HG03196 (cell line): ENCODE results near the gene PRKCA.
"Not testable (repeated sequence)": the region's sequence is repeated elsewhere in the genome, so short reads cannot be mapped to it uniquely, and the experiment has no call there.

Experiments
- ATAC-seq: cut with Tn5 transposase; IDR thresholded peaks from one replicate; pipeline ENCODE4 v1.9.1; 2021; ENCODE audit not compliant: unreplicated experiment

Gene PRKCA

DNA sequence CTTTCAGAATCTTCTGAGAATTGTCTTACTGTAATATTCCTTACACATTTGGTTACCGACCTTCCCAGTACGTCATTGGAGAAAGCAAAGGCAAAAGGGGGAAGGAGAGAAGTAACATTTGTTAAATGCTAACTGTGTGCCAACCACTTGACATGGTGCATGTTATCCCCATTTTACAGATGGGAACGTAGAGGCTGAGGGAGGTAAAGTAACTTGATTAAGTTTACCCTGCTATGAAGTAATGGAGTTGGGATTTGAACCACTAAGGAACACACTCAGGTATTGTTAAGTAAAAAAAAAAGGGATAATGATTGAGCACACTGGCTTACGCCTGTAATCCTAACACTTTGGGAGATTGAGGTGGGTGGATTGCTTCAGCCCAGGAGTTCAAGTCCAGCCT lies 156.4 kb downstream of the PRKCA start:
- no peak for ATAC-seq

GRCh38 chr17:66459811-66460270 lies 157.4 kb downstream of the PRKCA start:
- no peak for ATAC-seq

- no peak for ATAC-seq
Measured at GRCh38 chr17:66460558-66460957, 158.1 kb downstream of the PRKCA start.

- no peak for ATAC-seq
Measured at GRCh38 chr17:66461343-66461995, 159.1 kb downstream of the PRKCA start.

DNA sequence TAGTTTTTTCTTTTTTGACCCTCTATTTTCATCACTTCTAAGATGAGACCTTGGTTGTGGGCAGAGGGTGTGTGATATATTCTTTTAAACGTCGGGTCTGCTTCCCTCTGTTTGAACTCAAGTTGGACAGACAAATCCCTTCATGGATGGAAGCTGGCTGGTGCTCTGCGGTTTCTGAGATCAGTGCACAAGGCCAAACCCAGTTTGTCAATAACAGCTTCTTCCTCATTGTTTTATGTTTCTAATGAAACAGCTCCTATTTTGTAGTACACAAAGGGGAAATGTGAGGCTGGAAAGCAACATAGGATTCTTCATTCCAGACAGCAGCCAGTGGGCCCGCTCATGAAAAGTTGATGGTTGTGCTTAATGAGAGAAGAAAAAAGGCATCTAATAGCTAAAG lies 159.6 kb downstream of the PRKCA start:
- no peak for ATAC-seq

DNA sequence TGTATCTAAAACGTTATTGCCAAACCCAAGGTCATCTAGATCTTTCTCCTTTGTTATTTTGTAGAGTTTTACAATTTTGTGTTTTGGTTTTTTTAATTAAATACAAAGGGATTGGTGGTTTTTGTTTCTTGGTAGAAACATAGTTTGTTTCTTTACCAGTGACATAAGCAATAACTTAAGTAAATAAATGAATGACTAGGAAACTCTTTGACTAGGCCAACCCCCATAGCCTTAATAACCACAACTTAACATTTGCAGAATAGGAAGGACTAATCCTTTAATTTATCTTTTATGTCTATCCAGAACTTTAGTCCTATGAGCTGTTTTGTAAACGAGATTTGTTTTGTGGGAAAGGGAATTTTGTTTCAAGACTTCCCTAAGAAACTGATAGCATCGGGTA lies 162.5 kb downstream of the PRKCA start:
- no peak for ATAC-seq

DNA sequence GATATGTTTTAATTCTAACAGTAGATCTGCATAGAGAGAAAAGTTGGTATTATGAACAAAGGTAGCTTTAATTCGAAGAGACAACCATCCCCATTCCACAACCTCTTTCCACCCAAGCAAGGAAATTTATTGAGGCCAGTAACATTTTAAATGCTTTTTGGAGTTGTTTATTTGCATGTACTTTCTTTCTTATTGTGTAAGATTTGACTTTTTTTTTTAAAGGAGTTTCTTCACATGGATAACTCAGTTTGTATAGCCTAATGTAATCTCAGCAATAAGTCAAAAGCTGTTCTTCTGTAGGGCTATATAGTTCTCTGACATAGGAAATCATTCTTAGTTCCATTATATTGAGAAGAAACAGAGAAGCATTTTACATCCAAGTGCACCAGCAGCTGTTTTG lies 163.3 kb downstream of the PRKCA start:
- ATAC-seq, result no peak

GRCh38 chr17:66466106-66466820 lies 163.8 kb downstream of the PRKCA start:
- ATAC-seq, result no peak

DNA sequence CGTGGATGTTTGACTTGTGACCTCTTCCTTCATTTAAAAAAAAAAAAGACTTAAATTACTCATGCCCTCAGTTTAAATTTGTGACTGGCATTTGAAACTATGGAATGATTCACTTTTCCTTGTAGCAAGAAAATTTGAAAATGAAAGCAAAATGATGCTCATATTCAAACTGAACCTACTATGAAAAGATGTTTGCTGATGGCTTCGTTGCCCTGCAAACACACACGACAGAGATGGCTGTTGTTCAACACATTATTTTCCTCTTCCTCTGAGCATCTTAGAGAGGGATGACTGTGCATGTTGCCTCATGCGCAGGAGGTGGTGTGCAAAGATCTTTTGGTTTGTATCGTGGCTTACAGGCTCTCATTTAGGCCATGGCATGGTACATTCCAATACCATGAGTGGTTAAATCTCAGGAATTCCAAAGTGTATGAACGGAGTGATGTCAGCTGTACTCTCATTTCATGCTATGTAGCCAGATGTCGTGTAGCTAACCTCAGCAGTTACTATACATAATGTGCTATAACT lies 164.5 kb downstream of the PRKCA start:
- no peak for ATAC-seq

GRCh38 chr17:66467766-66468165 lies 165.4 kb downstream of the PRKCA start:
- ATAC-seq, result no peak

DNA sequence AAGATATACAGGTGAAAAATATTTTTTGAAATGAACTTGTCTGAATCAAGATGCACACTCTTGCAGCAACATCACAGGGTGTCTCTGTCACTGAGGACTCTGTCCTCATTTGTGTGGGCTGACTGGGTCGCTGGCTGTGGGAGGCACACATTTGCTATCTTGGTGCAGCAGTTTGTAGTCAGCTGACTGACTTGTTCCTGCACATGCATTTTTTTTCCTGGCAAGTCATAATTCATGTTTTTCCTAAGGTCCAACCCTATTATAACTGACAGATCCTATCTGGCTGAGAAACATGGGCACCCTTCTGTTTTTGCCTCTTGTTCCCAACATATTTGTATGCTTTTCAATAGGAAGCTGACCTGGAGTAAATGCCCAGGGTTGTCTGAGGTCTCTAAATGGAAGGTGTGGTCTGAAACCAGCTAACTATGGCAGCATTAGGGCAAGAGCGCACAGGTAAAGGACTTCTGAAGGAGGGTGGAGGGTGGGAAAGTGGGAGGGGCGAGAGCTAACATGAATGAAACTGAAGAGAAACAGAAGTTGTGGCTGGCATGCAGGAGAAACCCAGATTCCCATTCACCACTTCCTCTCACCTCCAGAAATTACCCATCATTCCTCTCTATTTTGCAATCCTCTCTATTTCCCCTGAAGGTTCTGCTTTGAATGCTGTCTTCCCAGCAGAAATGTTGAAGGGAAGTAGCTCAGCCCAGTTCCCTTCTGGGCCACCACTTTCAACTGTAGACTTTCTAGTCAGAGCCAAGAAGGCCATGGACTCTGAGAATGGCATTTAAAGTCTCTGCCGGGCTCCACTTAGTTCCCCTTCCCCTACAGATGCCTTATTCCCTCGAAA lies 166.1 kb downstream of the PRKCA start:
- no peak for ATAC-seq

GRCh38 chr17:66469088-66469442 lies 166.7 kb downstream of the PRKCA start:
- no peak for ATAC-seq

DNA sequence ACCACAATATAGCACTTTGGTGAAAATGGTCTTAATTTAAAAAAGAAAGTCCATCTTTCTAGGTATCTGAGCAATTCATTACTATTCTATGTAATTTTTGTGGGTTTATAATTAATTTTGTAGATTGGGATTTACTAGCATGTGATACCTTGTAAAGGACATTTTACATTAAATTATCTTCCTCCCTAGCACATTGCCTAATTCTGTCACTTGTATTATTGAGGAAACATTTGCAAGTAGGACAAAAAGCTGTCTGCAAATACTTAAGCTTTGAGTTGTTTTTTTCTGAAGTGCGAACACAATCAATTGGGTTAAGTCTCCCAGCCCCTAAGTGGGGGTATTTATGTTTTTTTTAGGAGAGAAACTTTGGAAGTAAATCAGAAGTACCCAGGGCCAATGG lies 167.0 kb downstream of the PRKCA start:
- no peak for ATAC-seq

- no peak for ATAC-seq
Measured at GRCh38 chr17:66469890-66470289, 167.5 kb downstream of the PRKCA start.

DNA sequence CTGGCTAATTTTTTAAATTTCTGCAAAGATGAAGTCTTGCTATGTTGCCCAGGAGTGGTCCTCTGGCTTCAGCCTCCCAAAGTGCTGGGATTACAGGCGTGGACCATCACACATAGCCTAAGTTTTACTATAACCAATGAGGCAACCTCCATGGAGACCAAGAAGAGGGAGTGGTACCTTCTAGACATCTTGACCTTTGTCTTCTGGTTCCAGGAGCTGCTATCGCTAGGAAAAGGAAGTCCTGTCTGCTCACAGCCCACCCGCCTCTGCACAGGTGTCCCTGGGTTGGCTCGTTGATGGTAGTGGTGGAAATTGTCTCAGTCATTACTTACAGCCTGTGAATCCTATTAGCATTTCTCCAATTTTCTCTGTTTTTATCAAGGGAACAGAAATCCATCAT lies 169.7 kb downstream of the PRKCA start:
- no peak for ATAC-seq

DNA sequence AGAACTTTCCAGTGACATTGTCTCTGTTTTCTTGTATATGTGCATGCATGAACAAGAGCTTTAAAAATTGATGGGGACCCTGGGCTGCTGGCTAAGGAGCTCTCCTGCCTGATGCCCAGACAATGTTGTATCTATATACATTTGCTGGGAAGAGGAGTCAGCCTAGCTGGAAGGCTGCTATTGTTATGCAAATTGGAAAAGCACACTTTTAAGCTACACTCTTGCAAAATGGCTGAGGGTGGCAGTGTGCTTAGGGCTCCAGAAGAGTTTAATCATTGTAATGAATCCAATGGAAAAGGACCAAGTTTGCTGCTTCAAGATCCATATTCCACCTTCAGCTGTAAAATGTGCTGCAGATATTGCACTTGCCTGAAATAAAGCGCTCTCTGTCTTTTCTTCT lies 171.8 kb downstream of the PRKCA start:
- no peak for ATAC-seq

DNA sequence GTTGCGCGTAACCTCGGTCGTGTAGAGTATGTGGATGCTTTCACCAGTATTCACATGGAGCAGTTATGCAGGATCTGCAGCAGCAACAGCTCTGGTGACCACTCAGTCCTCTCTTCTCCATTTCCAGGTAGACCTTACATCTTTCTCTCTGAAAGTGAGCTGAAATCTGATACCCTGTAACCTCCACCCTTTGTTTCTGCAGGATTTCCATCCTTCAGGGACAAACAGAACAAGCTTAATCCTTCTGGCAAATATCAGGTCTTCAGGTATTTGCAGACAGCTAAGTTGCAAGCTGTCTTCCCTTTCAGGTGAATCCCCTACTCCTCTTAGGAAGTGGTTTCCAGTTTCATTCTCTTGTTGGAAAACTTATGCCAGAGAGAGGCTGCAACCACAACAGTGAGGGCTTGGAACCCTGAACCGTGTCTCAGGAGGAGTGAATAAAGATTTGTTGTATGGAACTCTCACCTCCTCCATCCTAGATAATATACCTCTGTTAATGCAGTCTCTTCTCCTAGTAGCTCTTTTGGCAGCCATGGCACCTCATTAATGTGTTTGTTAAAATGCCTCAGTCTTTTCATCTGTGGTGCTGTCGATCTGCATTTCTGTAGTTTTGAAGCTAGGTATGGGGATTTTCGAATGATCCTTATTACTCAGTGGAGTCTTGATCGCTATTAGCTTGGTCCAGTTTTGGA lies 172.5 kb downstream of the PRKCA start:
- no peak for ATAC-seq

GRCh38 chr17:66476014-66476413 lies 173.6 kb downstream of the PRKCA start:
- ATAC-seq, result no peak

- no peak for ATAC-seq
Measured at GRCh38 chr17:66477615-66478283, 175.3 kb downstream of the PRKCA start.

DNA sequence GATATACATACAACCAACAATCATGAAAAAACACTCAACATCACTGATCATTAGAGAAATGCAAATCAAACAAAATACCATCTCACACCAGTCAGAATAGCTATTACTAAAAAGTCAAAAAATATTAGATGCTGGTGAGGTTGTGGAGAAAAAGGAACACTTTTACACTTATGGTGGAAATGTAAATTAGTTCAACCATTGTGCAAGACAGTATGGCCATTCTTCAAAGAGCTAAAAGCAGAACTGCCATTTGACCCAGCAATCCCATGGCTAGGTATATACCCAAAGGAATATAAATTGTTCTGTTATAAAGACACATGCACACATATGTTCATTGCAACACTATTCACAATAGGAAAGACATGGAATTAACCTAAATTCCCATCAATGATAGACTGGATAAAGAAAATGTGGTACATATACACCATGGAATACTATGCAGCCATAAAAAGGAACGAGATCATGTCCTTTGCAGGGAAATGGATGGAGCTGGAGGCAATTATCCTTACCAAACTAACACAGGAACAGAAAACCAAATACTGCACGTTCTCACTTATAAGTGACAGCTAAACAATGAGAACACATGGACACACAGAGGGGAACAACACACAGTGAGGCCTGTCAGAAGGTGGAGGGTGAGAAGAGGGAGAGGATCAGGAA lies 176.9 kb downstream of the PRKCA start:
- not testable (repeated sequence) for ATAC-seq
